DOHH2 (cell line): ENCODE data around the gene PDHB.
"Not testable (repeated sequence)": the region's sequence is repeated elsewhere in the genome, so short reads cannot be mapped to it uniquely, and the experiment has no call there.

Experiments
- H3F3A ChIP-seq: fragments of 200-600 bp; sonication (generic), shearing (Covaris generic); 2 replicates; pipeline ENCODE4 v1.6.0; 2016; ENCODE audit warnings: antibody characterized with exemption, mild to moderate bottlenecking; ENCODE audit not compliant: control insufficient read depth, insufficient read depth
- H3K27ac ChIP-seq: fragments of 200-600 bp; sonication (generic); 2 replicates; pipeline ENCODE4 v1.5.1; 2014; ENCODE audit warnings: low read depth, mild to moderate bottlenecking, low read length, moderate library complexity
- H3K27me3 ChIP-seq: fragments of 200-600 bp; sonication (generic); 2 replicates; pipeline ENCODE4 v1.6.1; 2014; ENCODE audit warnings: mild to moderate bottlenecking, low read length, mixed read lengths; ENCODE audit not compliant: control insufficient read depth
- H3K36me3 ChIP-seq: fragments of 200-600 bp; sonication (generic); 2 replicates; pipeline ENCODE4 v1.6.1; 2014; ENCODE audit warnings: mild to moderate bottlenecking, low read length, moderate library complexity, mixed read lengths; ENCODE audit not compliant: control insufficient read depth
- H3K4me1 ChIP-seq: fragments of 200-600 bp; sonication (generic); 2 replicates; pipeline ENCODE4 v1.6.1; 2014; ENCODE audit warnings: mild to moderate bottlenecking, low read length, mixed read lengths; ENCODE audit not compliant: control insufficient read depth
- H3K4me2 ChIP-seq: fragments of 200-600 bp; sonication (generic); 2 replicates; pipeline ENCODE4 v1.6.0; 2014; ENCODE audit warnings: mild to moderate bottlenecking, low read length, moderate library complexity
- H3K4me3 ChIP-seq: fragments of 200-600 bp; sonication (generic); 2 replicates; pipeline ENCODE4 v1.5.1; 2014; ENCODE audit warnings: mild to moderate bottlenecking, low read length, mixed read lengths
- H3K79me2 ChIP-seq: fragments of 200-600 bp; sonication (generic); 2 replicates; pipeline ENCODE4 v1.6.1; 2014; ENCODE audit warnings: mild to moderate bottlenecking, low read length, mixed read lengths; ENCODE audit not compliant: control insufficient read depth
- H3K9me2 ChIP-seq: fragments of 200-600 bp; sonication (generic); replicated peaks from 2 replicates; pipeline ENCODE4 v1.6.1; 2014; ENCODE audit warnings: mild to moderate bottlenecking, low read length, mixed read lengths; ENCODE audit not compliant: control insufficient read depth
- H3K9me3 ChIP-seq: fragments of 200-600 bp; sonication (generic); 2 replicates; pipeline ENCODE4 v1.6.1; 2014; ENCODE audit warnings: antibody characterized with exemption, low read length, mixed read lengths; ENCODE audit not compliant: control insufficient read depth, insufficient read depth
- H4K20me1 ChIP-seq: fragments of 200-600 bp; sonication (generic); 2 replicates; pipeline ENCODE4 v1.6.0; 2014; ENCODE audit warnings: low read depth, mild to moderate bottlenecking, antibody characterized with exemption, low read length, moderate library complexity; ENCODE audit not compliant: control insufficient read depth, insufficient read depth
- CTCF ChIP-seq: fragments of 200-600 bp; sonication (generic); IDR thresholded peaks from one replicate; pipeline ENCODE4 v1.5.1; 2014; ENCODE audit warnings: antibody characterized with exemption, mild to moderate bottlenecking, low read depth, low read length; ENCODE audit not compliant: poor library complexity, severe bottlenecking
- EZH2phosphoT487 ChIP-seq: fragments of 200-600 bp; sonication (generic); IDR thresholded peaks from 2 replicates; pipeline ENCODE4 v1.6.1; 2017; ENCODE audit warnings: borderline replicate concordance, mild to moderate bottlenecking, antibody characterized with exemption, low read length, moderate library complexity, mixed read lengths

PDHB gene

GRCh38 chr3:58441514-58442450 lies 8.2 kb upstream of the PDHB start:
- Histone ChIP-seq H3K4me3 (no peak overlapping the region), H3K4me1 (no peaks in the 10 kb centered on the region), H3K9me3 (no peaks in the 10 kb centered on the region), H3K4me2 (no peak overlapping the region), H3K9me2 (no peaks in the 10 kb centered on the region), H3K27me3 (peaks cover 5% of the 10 kb centered on the region; the same call in 1 of the 2 replicates), H3K79me2 (no peaks in the 10 kb centered on the region), H3F3A (no peaks in the 10 kb centered on the region), H3K27ac (no peak overlapping the region), H3K36me3 (no peaks in the 10 kb centered on the region), H4K20me1 (no peaks in the 10 kb centered on the region)
- TF ChIP-seq EZH2phosphoT487, result no peak
- TF ChIP-seq CTCF, result no peak

- not testable (repeated sequence) for H3K9me2 ChIP-seq, H3K4me3 ChIP-seq, H3K27me3 ChIP-seq, H3K9me3 ChIP-seq, H4K20me1 ChIP-seq, H3K27ac ChIP-seq, H3K4me2 ChIP-seq, H3K36me3 ChIP-seq, H3F3A ChIP-seq, H3K79me2 ChIP-seq, H3K4me1 ChIP-seq
Observed at GRCh38 chr3:58440996-58441355, 7.3 kb upstream of the PDHB start.

- H3K9me2 ChIP-seq, H4K20me1 ChIP-seq, H3K4me3 ChIP-seq, H3K4me2 ChIP-seq, H3F3A ChIP-seq, H3K9me3 ChIP-seq, H3K36me3 ChIP-seq, H3K27me3 ChIP-seq, H3K27ac ChIP-seq: not testable (repeated sequence)
- Histone ChIP-seq H3K79me2 (peaks cover 13% of the 10 kb centered on the region), H3K4me1 (peaks cover 13% of the 10 kb centered on the region)
Observed at GRCh38 chr3:58437276-58437675, 3.6 kb upstream of the PDHB start.

- Histone ChIP-seq H3K27ac (no peak overlapping the region), H3K4me2 (no peak overlapping the region), H3K9me3 (no peaks in the 10 kb centered on the region), H4K20me1 (peaks cover 3% of the 10 kb centered on the region; the same call in 1 of the 2 replicates), H3K9me2 (no peaks in the 10 kb centered on the region), H3F3A (peaks cover 9% of the 10 kb centered on the region), H3K4me3 (no peak overlapping the region), H3K4me1 (peaks cover 17% of the 10 kb centered on the region), H3K27me3 (no peaks in the 10 kb centered on the region), H3K79me2 (peaks cover 26% of the 10 kb centered on the region), H3K36me3 (peaks cover 24% of the 10 kb centered on the region)
- no peak for TF ChIP-seq EZH2phosphoT487
- TF ChIP-seq CTCF, result no peak
Observed at GRCh38 chr3:58434990-58435389, 1.4 kb upstream of the PDHB start.
